Thyroid gland (tissue), 4 donors: ENCODE data around the gene APOBEC2.
"Not testable (repeated sequence)": the region's sequence is repeated elsewhere in the genome, so short reads cannot be mapped to it uniquely, and the experiment has no call there.

Experiments used
- CTCF ChIP-seq, 6 experiments: fragments of 200-600 bp in 3 of 6; fragments of 450-650 bp in 3 of 6; sonication (generic) in 3 of 6; IDR thresholded peaks; one replicate each; pipeline ENCODE4 v1.5.1; 2016 to 2019; ENCODE audit warnings: antibody characterized with exemption in 6 of 6, mild to moderate bottlenecking in 2 of 6, inconsistent platforms in 1 of 6, moderate library complexity in 1 of 6
- POLR2A ChIP-seq, 2 donors: fragments of 450-650 bp; IDR thresholded peaks; one replicate each; pipeline ENCODE4 v1.6.1; 2017; ENCODE audit warnings: antibody characterized with exemption in 2 of 2, mild to moderate bottlenecking in 2 of 2, moderate library complexity in 1 of 2

GRCh38 chr6:41006217-41006616 lies 46.8 kb upstream of the APOBEC2 start:
- peak in 5 of 6 experiments; percentile 14 to 58 (median 36) for TF ChIP-seq CTCF (IDR thresholded peaks at IDR 0.05)
- not testable (repeated sequence) for TF ChIP-seq POLR2A (IDR thresholded peaks at IDR 0.05)
